Esophagus muscularis mucosa (tissue), 3 donors: ENCODE results near the gene ENKD1.

ENCODE experiments used
- POLR2A ChIP-seq: fragments of 450-650 bp; IDR thresholded peaks from one replicate; pipeline ENCODE4 v1.6.1; 2017; ENCODE audit warnings: antibody characterized with exemption, moderate library complexity, mild to moderate bottlenecking, low read depth
- POLR2AphosphoS5 ChIP-seq, 2 donors: sonication (generic); formaldehyde crosslinking; IDR thresholded peaks; one replicate each; pipeline ENCODE4 v1.6.1; 2017; ENCODE audit warnings: antibody characterized with exemption in 2 of 2
- TF ChIP-seq, protein P1 (sequence below), 3 experiments: fragments of 200-600 bp in 2 of 3; fragments of 450-650 bp in 1 of 3; sonication (generic) in 2 of 3; IDR thresholded peaks; one replicate each; pipeline ENCODE4 v1.5.1; 2017 to 2019; ENCODE audit warnings: antibody characterized with exemption in 3 of 3, mild to moderate bottlenecking in 2 of 3, moderate library complexity in 1 of 3

DNA sequence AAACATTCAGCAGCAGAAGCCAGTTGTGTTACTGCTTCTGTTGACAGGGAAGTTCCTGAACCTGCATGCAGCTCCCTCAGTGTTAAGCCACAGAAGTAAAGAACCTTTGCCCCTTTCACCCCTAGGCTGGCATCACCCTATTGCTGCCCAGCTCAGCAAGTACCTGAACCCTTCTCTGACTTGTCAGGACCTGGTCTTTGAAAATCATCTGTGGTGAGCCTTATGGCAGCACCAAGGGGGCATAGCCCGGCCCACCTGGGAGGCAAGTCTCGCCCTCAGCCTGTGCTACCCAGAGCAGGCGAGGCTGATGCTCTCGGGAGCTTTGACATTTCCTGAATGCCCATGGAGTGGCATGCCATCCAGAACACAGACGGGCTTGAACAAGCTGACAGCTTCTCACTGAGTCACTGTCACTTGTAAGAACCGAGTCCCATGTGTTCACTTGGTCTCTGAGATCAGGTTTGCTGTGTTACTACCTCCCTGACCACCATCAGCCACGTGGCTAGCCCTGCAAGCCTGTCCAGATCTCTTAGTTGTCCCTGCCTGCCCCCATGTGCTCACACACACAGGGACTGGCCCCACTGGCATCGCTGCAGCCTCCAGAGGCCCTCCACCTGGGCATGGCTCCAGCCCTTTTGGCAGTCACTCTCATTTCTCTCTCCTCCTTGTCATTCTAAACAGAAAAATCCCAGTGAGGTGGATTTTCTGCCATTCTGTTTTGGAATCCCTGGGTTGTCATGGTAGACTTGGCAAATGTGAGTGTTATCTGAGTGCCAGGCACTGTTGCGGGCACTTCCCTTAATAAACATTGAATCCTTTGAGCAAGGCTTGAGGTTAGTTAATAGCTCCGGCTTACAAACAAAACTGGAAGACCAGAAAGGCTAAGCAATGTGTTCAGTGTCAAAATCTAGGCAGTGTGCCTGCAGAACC, 24.5 kb downstream of the ENKD1 start:
- TF ChIP-seq, protein P1, sequence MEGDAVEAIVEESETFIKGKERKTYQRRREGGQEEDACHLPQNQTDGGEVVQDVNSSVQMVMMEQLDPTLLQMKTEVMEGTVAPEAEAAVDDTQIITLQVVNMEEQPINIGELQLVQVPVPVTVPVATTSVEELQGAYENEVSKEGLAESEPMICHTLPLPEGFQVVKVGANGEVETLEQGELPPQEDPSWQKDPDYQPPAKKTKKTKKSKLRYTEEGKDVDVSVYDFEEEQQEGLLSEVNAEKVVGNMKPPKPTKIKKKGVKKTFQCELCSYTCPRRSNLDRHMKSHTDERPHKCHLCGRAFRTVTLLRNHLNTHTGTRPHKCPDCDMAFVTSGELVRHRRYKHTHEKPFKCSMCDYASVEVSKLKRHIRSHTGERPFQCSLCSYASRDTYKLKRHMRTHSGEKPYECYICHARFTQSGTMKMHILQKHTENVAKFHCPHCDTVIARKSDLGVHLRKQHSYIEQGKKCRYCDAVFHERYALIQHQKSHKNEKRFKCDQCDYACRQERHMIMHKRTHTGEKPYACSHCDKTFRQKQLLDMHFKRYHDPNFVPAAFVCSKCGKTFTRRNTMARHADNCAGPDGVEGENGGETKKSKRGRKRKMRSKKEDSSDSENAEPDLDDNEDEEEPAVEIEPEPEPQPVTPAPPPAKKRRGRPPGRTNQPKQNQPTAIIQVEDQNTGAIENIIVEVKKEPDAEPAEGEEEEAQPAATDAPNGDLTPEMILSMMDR (IDR thresholded peaks at IDR 0.05), result peak in 1 of 3 experiments; percentile 6
- TF ChIP-seq POLR2AphosphoS5 (IDR thresholded peaks at IDR 0.05) (peak; percentile 38 to 62), POLR2A (no peak)
